Fibroblast of peridontal ligament (primary cell): ENCODE measurements around the gene PABPN1.
"Not testable (repeated sequence)": the region's sequence is repeated elsewhere in the genome, so short reads cannot be mapped to it uniquely, and the experiment has no call there.

Experiments
- DNase-seq: peaks from one replicate; pipeline ENCODE4 v3.0.0-alpha.2; 2010; ENCODE audit errors: extremely low read depth

Gene PABPN1, protein sequence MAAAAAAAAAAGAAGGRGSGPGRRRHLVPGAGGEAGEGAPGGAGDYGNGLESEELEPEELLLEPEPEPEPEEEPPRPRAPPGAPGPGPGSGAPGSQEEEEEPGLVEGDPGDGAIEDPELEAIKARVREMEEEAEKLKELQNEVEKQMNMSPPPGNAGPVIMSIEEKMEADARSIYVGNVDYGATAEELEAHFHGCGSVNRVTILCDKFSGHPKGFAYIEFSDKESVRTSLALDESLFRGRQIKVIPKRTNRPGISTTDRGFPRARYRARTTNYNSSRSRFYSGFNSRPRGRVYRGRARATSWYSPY

DNA sequence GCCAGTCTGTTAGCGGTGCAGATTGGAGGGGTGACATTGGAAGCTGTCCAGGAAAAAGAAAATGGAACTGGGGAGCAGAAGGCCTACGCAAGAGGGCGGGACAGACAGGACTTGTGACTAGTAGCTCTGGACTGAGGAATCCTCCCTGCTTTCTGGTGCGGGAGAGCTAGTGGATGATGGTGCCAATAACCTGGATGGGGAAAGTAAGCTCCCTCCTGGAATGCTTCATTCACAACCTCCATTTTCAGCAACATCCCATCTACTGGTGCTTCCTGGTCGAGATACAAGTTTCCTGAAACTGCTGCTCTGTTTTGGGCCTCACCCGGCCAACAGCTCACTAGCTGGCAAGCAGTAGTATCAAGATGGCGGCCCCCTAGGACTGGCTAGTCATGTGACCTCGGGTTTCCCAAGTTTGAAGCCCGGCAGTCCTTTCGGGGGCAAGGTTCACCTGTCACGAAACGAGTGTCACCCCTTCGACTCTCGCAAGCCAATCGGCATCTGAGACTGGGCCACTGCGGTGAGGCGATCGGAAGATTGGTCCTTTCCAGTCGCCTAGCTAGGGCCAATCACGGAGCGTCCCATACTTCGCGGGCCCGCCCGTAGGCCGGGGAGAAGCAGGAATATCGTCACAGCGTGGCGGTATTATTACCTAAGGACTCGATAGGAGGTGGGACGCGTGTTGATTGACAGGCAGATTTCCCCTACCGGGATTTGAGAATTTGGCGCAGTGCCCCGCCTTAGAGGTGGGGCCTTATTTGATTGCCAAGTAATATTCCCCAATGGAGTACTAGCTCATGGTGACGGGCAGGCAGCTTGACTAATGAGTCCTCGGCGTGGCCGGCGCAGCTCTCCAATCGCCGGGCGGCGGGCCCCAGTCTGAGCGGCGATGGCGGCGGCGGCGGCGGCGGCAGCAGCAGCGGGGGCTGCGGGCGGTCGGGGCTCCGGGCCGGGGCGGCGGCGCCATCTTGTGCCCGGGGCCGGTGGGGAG lies at the start of gene PABPN1:
TSS of gene PABPN1 (plus strand) at position 874 of the 988 bp plus-strand sequence. CDS start at position 887, 13 bp downstream.
- peak; percentile 100 for DNase-seq

DNA sequence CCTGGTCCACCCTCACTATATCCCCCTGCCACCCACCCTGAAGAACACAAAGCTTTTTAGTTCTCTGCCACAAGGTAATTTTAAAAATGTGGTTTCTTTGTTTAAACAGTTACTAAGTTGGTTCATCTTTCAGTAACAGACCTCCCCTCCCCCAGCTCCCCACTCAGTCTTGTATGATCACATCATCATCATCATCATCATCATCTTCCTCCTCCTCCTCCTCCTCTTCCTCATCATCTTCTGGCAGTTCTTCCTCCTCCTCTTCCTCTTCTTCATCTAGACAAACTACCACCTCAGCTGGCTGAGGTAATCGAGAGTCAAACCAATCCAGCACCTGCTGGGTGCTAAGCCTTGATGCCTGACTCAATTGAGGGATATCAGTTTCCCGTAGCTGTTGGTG lies 45.8 kb upstream of the PABPN1 start:
- no peak for DNase-seq

DNA sequence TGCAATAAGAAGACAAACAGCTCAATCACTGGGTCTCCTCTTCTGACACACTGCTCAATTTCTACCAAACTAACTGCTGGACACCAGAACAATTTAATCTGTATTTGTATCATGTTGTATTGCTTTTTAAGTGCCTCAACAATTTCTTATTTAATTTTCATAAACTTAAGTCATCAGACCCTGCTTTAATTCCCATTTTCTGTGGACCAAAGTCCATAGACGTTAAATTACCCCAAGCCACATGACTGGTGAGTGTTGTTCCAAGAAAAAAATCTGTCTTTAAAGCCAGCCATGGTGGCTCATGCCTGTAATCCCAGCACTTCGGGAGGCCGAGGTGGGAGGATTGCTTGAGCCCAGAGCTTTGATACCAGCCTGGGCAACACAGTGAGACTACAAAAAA lies 44.1 kb upstream of the PABPN1 start:
- DNase-seq: no peak

DNA sequence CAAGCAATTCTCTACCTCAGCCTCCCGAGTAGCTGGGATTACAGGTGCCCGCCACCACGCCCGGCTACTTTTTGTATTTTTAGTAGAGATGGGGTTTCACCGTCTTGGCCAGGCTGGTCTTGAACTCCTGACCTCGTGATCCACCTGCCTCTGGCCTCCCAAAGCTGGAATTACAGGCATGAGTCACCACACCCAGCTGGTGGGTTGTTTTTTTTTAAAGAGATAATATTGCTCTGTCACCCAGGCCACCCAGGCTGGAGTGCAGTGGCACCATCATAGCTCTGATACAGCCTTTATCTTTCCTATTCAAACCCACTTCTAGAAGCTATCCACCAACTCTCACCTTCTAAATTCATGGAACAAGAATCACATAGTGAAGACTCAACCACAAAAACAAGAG lies 43.3 kb upstream of the PABPN1 start:
- not testable (repeated sequence) for DNase-seq

DNA sequence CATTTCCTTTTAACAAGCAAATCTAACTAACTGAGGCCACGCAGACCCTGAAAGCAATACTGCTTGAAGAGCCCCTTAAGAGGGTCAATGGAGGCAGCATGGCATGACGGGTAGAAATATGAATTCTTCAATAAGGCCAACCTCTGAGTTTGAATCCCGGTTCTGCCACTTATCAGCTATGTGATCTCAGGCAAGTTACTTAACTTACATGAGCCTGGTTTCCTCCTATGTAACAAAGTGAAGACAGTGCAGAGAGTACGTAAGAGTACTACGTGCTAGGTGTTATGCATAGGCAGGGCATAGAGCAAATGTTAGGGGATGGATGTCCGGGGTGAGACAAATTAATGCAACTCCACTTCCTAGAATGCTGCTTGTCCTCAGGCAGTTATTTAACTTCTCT lies 40.0 kb upstream of the PABPN1 start:
- no peak for DNase-seq

DNA sequence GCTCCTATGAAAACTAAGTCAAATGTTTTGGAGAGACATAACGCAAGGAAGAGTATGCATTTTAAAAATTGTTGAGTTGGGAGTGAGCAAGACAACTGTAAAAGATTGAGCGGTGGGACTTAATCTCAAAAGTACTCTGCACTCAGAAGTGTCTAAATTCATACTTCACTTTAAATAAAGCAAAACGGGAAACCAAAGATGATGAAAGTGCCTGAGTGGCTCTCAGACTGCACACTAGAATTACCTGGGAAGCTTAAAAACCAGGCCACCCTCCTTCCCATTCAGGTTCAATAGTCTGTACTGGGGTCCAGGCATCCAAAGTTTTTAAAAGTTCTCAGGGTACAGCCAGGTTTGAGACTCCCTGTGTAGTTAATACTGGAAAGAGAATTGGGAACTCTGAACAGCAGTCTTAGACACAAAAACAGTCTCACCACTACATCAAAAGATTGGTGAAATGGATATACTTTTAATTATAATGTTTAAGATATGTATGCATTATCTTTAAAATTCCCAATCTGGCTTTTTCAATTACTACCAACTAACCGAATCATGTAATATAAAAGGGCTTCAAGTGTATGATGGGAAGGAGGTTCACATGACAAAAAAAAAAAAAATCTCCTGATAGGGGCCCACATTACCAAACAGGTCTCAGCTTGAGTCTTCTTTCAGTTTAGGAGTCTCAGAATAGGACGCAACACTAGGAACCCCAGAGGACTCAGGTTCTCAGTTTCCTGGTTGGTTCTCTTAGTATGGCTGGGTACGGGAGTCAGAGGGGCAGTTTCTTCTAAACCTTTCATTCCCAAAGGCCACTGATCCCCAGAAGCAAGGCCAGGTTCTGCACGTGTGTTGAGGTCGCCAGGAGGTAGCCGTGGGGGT lies 36.4 kb upstream of the PABPN1 start:
- peak; percentile 38 for DNase-seq

DNA sequence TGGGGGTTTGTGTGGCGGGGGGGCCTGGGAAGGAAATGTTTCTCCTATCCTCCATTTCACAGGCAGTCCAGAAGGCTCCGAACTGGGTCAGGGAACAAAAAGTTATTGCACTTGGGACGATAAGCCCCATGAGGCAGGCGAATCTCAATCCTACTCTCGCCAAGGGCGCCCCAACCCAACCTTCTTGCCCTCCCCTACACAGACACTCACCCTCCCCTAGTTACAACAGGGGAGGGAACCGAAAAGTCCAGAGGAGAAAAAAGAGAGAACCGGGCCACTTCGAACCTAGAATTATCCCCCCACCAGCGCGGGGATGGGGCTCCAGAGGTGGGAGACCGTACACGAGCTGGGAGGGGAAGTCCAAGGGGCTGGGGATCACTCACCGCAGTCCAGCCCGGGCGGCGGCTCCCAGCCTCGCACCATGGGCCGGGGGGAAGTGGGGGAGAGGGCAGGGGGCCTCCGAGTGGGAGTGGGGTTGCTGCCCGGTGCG lies 35.7 kb upstream of the PABPN1 start:
- no peak for DNase-seq

DNA sequence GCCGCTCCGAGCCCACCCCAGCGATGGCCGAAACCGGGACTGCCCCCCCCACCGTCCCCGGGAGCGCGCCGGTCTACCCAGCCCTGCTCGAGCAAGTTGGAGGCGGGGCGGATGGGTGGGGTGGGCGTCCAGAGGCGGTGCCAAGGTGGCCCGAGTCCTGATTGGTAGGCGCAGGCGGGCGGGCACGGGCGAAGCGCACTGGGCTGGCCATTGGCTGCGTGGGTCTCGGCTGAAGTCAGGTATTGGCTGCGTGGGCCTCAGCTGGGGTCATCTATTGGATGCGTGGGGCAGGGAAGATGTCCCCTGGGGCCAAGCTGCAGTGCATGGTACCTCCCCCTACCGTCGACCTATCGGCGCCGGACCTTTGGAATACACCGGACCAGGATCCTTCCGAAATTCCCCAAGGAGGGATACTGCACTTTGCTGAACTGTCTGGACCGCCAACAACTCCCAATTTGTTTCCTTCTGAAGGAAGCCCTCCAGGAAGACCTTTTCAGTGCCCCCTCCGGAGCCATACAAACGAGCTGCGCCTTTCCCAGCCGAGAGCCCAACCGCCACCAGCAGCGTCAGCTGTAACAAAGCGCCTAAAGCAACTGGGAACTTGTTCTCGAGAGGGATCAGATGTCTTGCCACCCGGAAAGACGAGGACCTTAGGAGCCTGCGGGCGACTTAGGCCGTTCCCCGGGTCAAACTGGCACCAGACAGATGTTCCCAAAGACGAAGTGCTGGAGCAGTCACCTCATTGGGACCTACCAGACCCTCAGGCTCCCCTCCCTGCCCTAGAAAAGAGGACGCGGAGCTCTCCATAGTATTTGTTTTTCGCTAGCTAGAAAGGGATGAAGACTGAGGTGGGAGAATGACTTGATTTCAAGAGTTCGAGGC lies 35.0 kb upstream of the PABPN1 start, which contains the start of gene HOMEZ:
TSS of gene HOMEZ (minus strand) at position 113 of the 882 bp plus-strand sequence. CDS start 180 bp downstream, outside the sequence.
- DNase-seq: peak; percentile 97

DNA sequence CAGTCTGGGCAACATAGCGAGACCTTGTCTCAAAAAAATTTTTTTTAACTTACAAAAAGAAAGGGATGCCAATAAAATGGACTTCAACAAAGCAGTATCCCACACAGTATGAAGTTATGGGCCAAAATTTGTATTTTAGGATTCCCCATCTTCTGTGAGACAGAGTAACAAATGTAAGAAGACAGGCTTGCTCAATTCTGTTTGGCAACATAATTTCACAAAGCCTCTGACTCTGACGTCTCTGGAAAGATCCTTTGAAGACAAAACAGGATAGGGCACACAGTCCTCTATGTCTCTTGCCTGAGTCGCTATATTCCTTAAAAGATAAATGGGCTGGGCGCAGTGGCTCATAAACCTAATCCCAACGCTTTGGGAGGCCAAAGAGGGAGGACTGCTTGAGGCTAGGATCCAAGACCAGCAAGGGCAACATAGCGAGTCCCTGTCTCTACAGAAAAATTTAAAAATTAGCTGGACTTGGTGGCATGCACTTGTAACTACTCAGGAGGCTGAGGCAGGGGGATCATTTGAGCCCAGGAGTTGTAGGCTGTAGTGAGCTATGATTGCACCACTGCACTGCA lies 34.3 kb upstream of the PABPN1 start:
- no peak for DNase-seq

DNA sequence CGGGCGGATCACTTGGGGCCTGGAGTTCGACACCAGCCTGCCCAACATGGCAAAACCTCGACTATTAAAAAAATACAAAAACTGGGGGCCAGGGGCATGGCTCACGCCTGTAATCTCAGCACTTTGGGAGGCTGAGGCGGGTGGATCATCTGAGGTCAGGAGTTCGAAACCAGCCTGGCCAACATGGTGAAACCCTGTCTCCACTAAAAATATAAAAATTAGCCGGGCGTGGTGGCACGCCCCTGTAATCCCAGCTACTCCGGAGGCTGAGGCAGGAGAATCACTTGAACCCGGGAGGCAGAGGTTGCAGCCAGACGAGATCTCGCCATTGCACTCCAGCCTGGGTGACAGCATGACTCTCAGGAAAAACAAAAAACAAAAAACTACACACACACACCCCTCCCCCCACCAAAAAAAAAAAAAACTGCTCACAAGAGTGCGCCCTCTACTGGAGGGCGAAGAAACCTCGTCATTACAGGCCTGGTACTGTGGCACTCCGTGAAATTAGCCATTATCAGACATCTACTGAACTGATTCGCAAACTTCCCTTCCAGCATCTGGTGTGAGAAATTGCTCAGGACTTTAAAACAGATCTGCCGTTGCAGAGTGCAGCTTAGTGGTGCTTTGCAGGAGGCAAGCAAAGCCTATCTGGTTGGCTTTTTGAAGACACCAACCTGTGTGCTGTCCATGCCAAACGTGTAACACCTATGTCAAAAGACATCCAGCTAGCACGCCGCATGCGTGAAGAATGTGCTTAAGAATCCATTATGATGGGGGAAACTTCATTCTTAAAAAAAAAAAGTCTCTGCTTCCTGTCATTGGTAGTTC lies 26.3 kb upstream of the PABPN1 start:
- peak; percentile 54 for DNase-seq

DNA sequence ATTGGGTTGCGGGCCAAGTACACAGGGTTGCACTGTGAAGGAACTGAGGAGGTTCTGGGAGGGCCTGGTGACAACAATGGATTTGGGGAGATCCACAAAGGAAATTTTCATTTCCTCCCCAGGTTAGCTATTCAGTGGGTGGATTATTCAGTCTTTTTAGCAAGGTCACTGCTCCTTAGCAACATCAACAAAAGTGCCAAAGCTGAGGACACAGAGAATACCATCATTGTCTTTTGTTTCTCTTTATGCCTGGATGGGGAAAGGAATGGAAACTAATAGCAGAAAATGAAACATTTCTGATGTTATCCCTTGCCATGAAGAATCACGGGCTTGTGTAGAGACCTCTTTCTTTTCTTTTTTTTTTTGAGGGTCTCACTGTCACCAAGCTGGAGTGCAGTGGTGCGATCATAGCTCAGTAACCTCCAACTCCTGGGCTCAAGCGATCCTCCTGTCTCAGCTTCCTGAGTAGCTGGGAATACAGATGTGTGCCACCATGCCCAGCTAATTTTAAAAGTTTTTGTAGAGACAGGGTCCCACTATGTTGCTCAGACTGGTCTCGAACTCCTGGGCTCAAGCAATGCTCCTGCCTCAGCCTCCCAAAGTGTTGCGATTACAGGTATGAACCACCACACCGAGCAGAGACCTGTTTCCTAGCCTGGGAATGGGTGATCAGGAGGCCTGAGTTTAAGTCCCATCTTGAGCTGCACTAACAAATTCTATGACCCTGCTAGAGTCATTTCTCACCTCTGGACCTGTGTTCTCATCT lies 25.1 kb upstream of the PABPN1 start:
- no peak for DNase-seq

DNA sequence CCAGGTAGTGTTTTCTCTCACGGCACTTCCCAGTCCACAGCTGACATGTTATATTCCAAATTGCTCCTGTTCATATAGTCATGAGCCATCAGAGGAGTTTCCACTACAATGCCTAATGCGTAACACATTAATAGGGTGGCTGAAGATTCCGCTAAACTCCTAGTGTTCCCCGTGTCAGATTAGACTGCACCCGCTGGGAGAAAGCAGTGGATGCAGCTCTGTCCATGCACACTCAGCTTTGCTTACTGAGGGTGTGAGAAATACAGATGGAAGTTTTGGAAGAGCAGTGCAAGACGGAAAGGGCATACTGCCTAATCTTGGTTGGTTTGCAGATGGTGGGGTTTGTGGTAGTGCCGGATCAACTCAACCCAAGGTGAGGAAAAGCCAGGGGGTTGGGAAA lies 24.2 kb upstream of the PABPN1 start:
- no peak for DNase-seq

DNA sequence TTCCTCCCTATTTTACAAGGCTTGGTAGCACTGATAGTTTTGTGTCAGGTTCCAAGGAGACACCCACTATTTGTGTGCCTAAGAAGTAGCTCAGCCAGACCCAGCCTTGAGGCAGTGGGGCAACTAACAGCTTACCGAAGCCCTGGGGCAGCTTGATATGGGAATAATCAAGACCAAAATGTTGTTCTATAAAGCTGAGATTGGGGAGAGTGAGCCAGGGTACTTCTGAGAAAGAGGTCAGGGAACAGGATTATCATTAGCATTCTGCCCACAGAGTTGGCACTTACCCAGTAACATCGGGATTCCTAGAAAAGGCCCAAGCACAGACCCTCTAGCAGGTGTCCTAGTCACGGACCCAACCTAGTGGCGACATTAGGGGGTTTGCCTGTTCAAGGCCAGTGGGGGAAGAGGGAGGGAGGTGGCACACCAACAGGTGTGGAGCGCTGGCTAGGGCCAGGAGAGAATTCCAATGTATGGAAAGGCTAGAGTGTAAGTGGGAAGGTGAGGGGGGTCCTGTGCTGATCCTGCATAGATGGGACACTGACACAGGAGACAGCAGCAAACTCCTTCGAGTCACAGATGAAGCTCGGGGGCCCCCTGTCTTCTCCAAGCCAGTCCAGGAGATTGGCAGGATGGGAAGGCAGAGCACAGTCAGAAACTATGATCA lies 23.5 kb upstream of the PABPN1 start:
- DNase-seq: no peak

DNA sequence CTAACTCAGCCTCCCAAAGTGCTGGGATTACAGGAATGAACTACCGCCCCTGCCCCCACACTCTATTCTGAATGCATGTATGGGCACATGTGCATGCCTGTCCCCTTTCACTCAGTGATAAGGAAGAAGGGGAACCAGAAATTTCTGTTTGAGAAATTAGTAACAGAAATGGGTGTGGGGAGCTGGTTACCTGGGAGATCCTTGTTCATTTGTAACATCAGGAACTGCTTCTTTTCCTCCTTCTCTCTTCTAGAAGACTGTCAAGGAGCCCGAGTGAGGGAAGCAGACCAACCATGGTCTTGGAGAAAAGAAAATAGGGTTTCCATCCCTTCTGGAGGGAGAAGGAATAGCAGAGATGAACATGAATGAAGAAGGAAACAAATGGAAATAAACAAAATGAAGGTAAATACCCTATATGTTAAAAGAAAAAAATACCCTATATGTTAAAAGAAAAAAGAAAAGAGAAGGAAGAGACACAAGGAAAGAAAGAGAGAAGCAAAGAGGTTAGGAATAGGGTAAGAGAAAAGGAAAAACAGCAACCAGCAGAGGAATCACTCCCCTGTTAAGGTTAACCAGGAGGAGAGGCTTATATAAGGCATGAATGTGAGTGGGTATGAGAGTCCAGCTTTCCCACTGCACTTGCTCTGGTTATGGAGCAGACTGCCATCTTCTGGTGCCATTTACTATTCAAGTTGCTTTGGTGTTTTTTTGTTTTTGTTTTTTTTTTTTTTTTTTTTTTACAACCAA lies 21.9 kb upstream of the PABPN1 start:
- peak; percentile 83 for DNase-seq

DNA sequence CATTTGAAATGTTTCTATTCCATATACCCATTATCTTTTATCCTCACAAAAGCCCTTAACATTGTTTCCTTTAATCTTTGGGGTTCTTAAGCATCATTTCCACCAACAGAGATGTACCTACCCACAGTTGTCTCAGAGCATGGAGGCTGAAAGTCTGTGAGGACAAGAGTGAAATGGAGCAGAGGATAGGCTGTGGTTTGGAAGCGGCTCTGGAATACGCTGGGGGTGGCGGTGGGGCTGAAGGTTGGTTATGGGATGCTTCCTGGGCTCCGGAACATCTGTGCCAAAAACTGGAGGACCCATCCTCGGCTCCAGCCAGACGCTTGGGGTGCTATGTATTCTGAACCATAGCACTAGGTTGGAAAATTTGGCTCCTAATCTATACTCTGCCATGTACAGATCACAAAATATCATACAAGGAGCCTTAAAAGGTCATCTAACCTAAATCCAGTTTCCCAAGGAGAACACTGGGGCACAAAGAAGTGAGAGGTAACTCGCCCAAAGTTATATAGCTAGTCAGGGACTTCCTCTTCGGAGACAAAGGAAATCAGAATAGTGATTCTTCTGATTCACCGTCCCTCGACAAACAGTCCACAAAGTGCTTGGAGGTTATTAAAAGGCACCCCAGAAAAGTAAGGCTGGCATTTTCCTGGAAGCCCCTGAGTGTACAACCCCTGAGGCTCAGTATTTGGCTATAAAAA lies 21.1 kb upstream of the PABPN1 start:
- no peak for DNase-seq

DNA sequence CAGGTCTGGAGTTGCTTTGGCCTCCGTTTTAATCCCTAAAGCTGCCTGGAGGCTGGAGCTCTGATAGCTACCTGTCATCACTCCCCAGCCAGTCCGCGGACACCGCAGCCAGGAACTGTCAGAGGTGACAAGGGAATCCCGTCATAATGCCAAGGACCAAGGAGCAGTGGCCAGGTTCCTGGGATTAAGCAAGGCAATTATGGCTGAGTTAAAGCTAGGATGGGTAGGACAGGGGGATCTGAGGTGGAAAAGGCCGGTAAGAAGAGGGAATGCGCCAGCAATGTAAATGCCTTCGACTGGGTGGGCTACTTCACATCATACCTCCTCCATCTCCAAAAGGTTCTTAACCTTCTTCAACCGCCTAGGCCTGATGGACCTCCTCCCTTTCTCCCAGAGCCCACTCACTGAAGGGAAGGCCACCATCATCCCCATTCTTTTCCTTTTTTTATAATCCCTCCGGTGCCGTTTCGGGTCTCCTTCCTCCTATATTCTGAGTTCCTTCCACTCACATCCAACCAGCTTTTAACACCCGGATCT lies 20.5 kb upstream of the PABPN1 start:
- DNase-seq: no peak
